ENCODE results near the gene CTNNA3.
"Not testable (repeated sequence)": the region's sequence is repeated elsewhere in the genome, so short reads cannot be mapped to it uniquely, and the experiment has no call there.

CTNNA3 gene

GRCh38 chr10:67506083-67506756 lies 189.8 kb downstream of the CTNNA3 start:
- DNase-seq (ENCODE audit: low read depth in 2 of 2): no peak

- DNase-seq (ENCODE audit: low read depth in 2 of 2): no peak
These were observed 203.5 kb downstream of the CTNNA3 start for GRCh38 chr10:67492317-67493019.

DNA sequence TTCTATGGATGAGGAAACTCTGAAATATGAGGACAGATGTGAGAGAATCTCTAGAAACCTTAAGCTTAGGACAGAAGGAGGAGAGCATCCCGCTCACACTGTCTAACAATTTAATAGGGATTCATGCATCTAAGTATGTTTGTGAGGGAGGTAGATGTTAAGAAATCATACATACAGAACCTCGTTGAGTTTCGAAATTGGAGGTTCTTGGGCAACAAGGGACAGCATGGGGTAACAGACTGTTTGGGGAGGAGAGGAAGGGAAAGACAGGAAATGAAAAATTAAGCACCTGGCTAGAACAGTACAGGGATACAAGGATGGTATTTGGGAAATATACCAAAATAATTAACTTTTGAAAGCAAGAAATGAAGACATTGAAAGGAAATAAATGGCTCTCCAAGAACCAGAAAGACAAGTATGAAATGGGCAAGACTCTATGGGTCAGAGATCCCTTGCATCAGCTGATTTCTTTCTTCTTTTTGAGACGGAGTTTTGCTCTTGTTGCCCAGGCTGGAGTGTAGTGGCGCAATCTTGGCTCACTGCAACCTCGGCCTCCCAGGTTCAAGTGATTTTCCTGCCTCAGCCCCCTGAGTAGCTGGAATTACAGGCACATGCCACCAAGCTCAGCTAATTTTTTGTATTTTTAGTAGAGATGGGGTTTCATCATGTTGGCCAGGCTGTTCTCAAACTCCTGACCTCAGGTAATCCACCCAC lies 207.9 kb downstream of the CTNNA3 start:
- no peak for DNase-seq (ENCODE audit: low read depth in 2 of 2)

DNA sequence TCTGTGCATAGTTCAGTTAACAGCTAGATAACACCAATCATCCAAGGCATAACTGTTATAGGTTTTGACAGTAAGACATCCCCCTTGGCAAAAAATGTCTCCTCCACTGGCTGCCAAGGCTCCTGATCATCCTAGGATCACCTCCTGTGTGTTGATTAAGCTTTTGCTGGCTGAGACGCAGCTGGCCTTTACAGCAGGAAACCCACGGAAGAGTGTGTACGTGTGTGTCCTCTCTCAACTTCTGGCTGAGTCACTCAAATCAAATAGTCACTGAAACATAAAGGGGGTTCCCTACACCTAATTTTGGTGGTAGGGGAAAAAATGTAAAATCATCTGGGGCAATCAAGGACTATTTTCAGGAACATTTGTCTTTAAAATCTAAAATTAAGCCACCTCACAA lies 208.8 kb downstream of the CTNNA3 start:
- no peak for DNase-seq (ENCODE audit: low read depth in 2 of 2)

- DNase-seq (ENCODE audit: low read depth in 2 of 2): no peak
These were observed 218.1 kb downstream of the CTNNA3 start for GRCh38 chr10:67477868-67478267.

- no peak for DNase-seq (ENCODE audit: low read depth in 2 of 2)
These were observed 219.8 kb downstream of the CTNNA3 start for GRCh38 chr10:67476201-67476600.

- DNase-seq (ENCODE audit: low read depth in 2 of 2): no peak
These were observed 222.0 kb downstream of the CTNNA3 start for GRCh38 chr10:67473850-67474633.

GRCh38 chr10:67471022-67471421 lies 225.0 kb downstream of the CTNNA3 start:
- DNase-seq (ENCODE audit: low read depth in 2 of 2): no peak

DNA sequence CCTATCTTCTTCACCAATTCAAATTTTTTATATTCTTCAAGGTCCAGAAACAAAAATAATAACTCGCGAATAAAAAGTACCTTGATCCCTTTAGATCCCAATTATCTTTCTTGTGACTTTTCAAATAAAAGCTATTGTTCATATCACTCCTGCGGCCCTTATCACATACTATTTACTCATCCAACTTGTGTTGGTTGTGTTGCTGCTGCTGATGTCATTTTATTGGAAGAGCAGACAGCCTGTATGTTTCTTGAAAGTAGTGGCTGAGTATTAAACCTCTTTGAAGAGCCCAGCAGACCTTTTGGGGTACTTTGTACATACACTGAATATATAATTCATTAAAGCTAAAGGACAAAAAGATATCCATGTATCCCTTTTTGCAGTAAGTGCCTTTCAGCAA lies 231.7 kb downstream of the CTNNA3 start:
- DNase-seq (ENCODE audit: low read depth in 2 of 2): no peak

DNA sequence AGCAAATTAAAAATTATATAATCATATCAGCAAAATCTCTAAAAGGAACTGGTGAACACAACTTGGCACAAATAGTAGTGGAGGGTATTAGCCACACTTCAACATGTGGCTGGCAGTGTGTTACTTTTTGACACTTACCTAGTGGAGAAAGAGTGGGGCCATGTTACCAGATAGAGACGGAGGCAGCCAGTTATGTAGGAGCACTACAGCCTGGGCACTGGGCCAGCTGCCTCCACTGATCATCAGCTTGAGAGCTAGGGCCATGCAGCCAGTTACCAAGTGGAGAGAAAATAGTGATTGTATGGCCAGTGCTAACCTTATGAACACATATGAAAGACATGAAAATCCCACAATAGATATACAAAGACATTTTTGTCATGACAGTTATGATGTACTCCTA lies 243.1 kb downstream of the CTNNA3 start:
- no peak for DNase-seq (ENCODE audit: low read depth in 2 of 2)

DNA sequence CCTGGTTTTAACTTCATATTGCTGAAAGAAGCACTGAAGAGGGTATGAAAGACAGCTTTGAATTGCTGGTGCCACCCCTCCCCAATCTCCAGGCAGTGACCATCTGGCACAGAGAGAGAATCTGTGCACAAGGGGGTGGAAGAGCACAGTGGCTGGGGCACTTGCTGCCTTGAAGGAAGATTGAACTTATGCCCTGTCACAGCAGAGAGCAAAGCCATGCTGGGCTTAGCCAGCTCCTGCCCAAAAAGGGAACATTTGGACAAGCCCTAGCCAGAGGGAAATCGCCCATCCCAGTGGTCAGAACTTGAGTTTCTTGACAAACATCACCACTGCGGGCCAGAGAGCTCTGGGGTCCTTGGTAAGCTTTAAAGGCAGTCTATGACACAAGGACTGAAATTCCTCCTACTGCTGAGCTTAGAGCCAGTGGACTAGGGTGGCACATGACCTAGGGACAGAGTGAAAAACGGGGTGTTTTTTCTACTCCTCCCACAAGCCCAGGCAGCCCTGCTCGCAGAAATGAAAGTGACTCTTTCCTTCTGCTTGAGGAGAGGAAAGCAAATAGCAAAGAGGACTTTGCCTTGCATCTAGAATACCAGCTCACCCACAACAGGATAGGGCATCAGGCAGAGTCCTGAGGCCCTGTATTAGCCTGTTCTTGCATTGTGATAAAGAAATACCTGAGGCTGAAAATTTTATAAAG lies 257.2 kb downstream of the CTNNA3 start:
- no peak for DNase-seq (ENCODE audit: low read depth in 2 of 2)

DNA sequence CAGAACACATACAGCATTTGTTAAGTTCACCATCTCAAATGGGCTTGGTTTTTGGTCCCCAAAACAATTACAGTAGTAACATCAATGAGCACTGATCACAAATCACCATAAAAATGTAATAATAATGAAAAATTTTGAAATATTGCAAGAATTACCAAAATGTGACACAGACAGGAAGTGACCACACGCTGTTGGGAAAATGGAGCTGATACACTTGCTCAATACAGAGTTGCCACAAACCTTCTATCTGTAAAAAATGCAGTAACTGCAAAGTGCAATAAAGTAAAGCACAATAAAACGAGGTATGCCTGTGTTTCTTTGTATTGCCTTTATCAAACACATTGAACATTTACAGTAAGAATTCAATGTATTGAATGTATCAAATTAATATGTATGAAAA lies 262.7 kb downstream of the CTNNA3 start:
- DNase-seq (ENCODE audit: low read depth in 2 of 2): no peak

DNA sequence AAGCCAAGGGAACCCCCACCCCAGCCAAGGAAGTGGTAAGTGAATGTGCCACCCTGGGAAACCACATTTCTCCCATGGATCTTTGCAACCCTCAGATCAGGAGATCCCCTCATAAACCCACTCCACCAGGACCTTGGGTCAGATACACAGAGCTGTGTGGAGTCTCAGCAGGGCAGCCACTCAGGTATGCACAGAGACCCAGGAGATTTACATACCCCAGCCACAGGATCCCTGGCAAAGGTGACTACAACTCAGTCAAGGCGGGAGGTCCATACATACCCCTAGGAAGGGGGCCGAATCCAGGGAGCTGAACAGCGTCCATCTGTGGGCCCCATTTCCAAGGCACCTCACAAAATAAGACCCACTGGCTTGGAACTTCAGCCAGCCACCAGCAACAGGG lies 293.4 kb downstream of the CTNNA3 start:
- no peak for DNase-seq (ENCODE audit: low read depth in 2 of 2)

- DNase-seq (ENCODE audit: low read depth in 2 of 2): no peak
These were observed 294.3 kb downstream of the CTNNA3 start for GRCh38 chr10:67401711-67402110.

DNA sequence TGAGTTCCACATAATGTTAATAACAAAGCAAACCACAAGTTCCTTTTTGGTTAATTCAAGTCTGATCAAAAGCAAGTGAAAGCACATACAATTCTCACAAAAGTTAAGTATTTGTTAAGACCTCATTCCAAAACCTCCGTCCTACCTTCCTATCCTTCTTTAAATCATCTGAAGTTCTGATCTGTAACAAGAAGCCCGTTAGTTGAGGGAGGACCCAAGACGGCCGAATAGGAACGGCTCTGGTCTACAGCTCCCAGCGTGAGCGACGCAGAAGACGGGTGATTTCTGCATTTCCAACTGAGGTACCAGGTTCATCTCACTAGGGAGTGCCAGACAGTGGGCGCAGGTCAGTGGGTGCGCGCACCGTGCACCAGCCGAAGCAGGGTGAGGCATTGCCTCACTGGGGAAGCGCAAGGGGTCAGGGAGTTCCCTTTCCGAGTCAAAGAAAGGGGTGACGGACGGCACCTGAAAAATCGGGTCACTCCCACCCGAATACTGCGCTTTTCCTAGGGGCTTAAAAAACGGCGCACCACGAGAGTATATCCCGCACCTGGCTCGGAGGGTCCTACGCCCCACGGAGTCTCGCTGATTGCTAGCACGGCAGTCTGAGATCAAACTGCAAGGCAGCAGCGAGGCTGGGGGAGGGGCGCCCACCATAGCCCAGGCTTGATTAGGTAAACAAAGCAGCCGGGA lies 309.0 kb downstream of the CTNNA3 start:
- not testable (repeated sequence) for DNase-seq (ENCODE audit: low read depth in 2 of 2)

GRCh38 chr10:67386260-67386659 lies 309.7 kb downstream of the CTNNA3 start:
- no peak for DNase-seq (ENCODE audit: low read depth in 2 of 2)

GRCh38 chr10:67385566-67385965 lies 310.4 kb downstream of the CTNNA3 start:
- DNase-seq (ENCODE audit: low read depth in 2 of 2): no peak

- no peak for DNase-seq (ENCODE audit: low read depth in 2 of 2)
These were observed 310.9 kb downstream of the CTNNA3 start for GRCh38 chr10:67385089-67385488.

GRCh38 chr10:67331121-67331910 lies 364.7 kb downstream of the CTNNA3 start:
- no peak for DNase-seq (ENCODE audit: low read depth in 2 of 2)

All from stimulated activated CD8-positive, alpha-beta memory T cell treated with anti-CD3 and anti-CD28 coated beads, Interleukin-7, amount 100 ng/mL, for 4 hours (primary cell).